Measurements from ENCODE around the gene PLCB3. TPM values are rescaled to one million over a fixed set of nuclear protein-coding genes. Genes with fewer than 3 reads are reported as not detected.

Gene PLCB3
- total and polyA plus RNA-seq, 2 of the 13 experiments (the other 11 are each of a cell fraction or from before 2014, with no cell fraction given), result 7.5 to 13.8 TPM

DNA sequence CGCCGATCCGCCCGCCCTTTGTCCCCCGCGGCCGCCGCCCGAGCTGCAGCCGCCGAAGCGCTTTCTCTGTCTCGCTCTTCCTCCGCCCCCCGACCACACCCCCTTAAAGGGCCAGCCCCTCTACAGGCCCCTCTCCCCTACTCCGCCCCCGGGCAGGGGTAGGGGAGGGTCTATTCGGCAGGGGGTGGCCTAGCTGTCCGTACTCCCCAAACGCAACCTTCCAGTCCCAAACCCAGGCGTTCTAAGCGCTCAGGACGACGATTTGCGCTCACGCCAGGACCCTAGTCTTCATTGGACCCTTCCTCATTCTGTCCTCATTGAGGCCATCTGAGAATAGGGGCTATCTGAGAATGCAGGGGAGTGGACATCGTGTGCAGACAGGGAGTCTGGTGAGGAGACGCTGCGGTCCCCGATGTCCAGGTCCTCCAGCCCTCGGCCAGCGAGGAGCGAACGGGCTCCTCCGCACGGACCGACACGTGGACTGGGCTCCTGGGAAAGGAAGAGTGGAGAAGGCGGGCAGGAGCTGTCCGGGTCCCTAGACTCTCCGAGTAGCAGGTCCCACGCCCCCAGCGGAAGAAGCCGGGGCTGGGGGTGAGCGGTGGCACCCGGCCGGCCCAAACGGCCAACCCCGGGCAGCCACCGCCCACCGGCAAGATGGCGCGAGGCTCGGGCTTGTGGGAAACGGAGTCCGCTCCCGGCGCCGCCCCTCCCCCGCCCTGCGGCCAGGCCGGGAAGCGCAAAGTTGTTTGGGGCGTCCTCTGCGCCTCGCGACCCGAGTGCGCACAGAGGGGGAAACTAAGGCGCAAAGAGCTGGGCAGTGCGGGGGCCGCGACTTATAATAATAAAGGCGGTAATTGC is 4.2 kb upstream of the PLCB3 start, which contains the start of gene PPP1R14B (continued):
- TF ChIP-seq, protein P1, sequence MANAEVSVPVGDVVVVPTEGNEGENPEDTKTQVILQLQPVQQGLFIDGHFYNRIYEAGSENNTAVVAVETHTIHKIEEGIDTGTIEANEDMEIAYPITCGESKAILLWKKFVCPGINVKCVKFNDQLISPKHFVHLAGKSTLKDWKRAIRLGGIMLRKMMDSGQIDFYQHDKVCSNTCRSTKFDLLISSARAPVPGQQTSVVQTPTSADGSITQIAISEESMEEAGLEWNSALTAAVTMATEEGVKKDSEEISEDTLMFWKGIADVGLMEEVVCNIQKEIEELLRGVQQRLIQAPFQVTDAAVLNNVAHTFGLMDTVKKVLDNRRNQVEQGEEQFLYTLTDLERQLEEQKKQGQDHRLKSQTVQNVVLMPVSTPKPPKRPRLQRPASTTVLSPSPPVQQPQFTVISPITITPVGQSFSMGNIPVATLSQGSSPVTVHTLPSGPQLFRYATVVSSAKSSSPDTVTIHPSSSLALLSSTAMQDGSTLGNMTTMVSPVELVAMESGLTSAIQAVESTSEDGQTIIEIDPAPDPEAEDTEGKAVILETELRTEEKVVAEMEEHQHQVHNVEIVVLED (CRISPR knock-in tag; IDR thresholded peaks at IDR 0.05; ENCODE audit: borderline replicate concordance), result peak; percentile 64; the same call in 1 of the 2 replicates
- TF ChIP-seq, protein P2, sequence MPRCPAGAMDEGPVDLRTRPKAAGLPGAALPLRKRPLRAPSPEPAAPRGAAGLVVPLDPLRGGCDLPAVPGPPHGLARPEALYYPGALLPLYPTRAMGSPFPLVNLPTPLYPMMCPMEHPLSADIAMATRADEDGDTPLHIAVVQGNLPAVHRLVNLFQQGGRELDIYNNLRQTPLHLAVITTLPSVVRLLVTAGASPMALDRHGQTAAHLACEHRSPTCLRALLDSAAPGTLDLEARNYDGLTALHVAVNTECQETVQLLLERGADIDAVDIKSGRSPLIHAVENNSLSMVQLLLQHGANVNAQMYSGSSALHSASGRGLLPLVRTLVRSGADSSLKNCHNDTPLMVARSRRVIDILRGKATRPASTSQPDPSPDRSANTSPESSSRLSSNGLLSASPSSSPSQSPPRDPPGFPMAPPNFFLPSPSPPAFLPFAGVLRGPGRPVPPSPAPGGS (CRISPR knock-in tag; IDR thresholded peaks at IDR 0.05), result no peak
- TF ChIP-seq, protein P3, sequence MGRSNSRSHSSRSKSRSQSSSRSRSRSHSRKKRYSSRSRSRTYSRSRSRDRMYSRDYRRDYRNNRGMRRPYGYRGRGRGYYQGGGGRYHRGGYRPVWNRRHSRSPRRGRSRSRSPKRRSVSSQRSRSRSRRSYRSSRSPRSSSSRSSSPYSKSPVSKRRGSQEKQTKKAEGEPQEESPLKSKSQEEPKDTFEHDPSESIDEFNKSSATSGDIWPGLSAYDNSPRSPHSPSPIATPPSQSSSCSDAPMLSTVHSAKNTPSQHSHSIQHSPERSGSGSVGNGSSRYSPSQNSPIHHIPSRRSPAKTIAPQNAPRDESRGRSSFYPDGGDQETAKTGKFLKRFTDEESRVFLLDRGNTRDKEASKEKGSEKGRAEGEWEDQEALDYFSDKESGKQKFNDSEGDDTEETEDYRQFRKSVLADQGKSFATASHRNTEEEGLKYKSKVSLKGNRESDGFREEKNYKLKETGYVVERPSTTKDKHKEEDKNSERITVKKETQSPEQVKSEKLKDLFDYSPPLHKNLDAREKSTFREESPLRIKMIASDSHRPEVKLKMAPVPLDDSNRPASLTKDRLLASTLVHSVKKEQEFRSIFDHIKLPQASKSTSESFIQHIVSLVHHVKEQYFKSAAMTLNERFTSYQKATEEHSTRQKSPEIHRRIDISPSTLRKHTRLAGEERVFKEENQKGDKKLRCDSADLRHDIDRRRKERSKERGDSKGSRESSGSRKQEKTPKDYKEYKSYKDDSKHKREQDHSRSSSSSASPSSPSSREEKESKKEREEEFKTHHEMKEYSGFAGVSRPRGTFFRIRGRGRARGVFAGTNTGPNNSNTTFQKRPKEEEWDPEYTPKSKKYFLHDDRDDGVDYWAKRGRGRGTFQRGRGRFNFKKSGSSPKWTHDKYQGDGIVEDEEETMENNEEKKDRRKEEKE (IDR thresholded peaks at IDR 0.05), result no peak
- TF ChIP-seq HDAC6 (IDR thresholded peaks at IDR 0.05; ENCODE audit: low read depth, low read length) (no peak), NFKB2 (CRISPR knock-in tag; IDR thresholded peaks at IDR 0.05; ENCODE audit: borderline replicate concordance) (no peak), ZNF678 (CRISPR knock-in tag; IDR thresholded peaks at IDR 0.05) (no peak), HOXA3 (CRISPR knock-in tag; IDR thresholded peaks at IDR 0.05) (peak; percentile 72), FOXO1 (CRISPR knock-in tag; IDR thresholded peaks at IDR 0.05) (no peak), ZNF572 (CRISPR knock-in tag; IDR thresholded peaks at IDR 0.05) (peak; percentile 83; the same call in 1 of the 2 replicates), ZFP62 (CRISPR knock-in tag; IDR thresholded peaks at IDR 0.05) (no peak)
- TF ChIP-seq, protein P4, sequence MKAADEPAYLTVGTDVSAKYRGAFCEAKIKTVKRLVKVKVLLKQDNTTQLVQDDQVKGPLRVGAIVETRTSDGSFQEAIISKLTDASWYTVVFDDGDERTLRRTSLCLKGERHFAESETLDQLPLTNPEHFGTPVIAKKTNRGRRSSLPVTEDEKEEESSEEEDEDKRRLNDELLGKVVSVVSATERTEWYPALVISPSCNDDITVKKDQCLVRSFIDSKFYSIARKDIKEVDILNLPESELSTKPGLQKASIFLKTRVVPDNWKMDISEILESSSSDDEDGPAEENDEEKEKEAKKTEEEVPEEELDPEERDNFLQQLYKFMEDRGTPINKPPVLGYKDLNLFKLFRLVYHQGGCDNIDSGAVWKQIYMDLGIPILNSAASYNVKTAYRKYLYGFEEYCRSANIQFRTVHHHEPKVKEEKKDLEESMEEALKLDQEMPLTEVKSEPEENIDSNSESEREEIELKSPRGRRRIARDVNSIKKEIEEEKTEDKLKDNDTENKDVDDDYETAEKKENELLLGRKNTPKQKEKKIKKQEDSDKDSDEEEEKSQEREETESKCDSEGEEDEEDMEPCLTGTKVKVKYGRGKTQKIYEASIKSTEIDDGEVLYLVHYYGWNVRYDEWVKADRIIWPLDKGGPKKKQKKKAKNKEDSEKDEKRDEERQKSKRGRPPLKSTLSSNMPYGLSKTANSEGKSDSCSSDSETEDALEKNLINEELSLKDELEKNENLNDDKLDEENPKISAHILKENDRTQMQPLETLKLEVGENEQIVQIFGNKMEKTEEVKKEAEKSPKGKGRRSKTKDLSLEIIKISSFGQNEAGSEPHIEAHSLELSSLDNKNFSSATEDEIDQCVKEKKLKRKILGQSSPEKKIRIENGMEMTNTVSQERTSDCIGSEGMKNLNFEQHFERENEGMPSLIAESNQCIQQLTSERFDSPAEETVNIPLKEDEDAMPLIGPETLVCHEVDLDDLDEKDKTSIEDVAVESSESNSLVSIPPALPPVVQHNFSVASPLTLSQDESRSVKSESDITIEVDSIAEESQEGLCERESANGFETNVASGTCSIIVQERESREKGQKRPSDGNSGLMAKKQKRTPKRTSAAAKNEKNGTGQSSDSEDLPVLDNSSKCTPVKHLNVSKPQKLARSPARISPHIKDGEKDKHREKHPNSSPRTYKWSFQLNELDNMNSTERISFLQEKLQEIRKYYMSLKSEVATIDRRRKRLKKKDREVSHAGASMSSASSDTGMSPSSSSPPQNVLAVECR (CRISPR knock-in tag; IDR thresholded peaks at IDR 0.05; ENCODE audit: borderline replicate concordance), result peak; percentile 81
